ENCODE data around the gene SNCG.
"Not testable (repeated sequence)": the region's sequence is repeated elsewhere in the genome, so short reads cannot be mapped to it uniquely, and the experiment has no call there.

The SNCG gene

DNA sequence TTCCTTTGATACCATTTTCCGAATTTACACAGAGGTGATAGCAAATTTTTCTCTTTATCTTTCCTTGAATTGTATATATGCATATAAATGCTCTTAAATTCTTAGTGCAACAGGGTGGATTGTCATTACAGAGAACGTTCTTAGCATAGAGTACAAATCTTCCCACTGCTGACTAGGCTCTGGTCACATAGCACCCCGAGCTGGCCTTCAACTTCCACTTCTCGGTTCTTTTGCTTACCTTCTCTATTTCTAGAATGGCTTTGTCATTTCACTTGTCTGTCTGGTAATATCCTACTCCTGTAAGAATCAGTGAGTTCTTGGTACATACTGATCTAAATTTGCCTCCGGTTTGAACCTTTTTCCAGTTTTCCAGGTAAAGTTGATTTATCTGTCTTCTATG is 23.3 kb downstream of the SNCG start:
- Histone ChIP-seq H3K9ac (ENCODE audit: low read length) (no peak overlapping the region), H2AK5ac (ENCODE audit: low read length, severe bottlenecking) (no peak overlapping the region), H3K4ac (ENCODE audit: low read depth in 1 of 2, low read length in 2 of 2) (no peak overlapping the region), H3K18ac (ENCODE audit: low read depth in 1 of 2, low read length in 2 of 2) (no peak overlapping the region), H2BK15ac (ENCODE audit: low read depth, poor library complexity, severe bottlenecking) (no peak overlapping the region), H2AFZ (ENCODE audit: low read depth, low read length) (no peak overlapping the region), H3K9me3 (ENCODE audit: control insufficient read depth, low read length) (no peaks in the 10 kb centered on the region), H2BK12ac (ENCODE audit: low read length in 2 of 2) (no peak overlapping the region), H3K79me1 (replicated peaks; ENCODE audit: low read length, poor library complexity, severe bottlenecking) (no peaks in the 10 kb centered on the region), H4K91ac (ENCODE audit: low read length) (no peak overlapping the region), H3K27ac (ENCODE audit: low read length, poor library complexity, severe bottlenecking) (no peak overlapping the region), H3K4me2 (ENCODE audit: low read length, poor library complexity, severe bottlenecking) (no peak overlapping the region), H3K36me3 (ENCODE audit: control insufficient read depth in 1 of 2, insufficient read depth in 2 of 2, low read depth in 1 of 2, low read length in 2 of 2) (peaks cover 0 to 4% of the 10 kb centered on the region in 2 experiments), H2BK120ac (ENCODE audit: low read depth, low read length) (no peak overlapping the region), H3K4me3 (ENCODE audit: insufficient read depth in 1 of 2, low read depth in 1 of 2, low read length in 2 of 2) (no peak overlapping the region), H3K23ac (ENCODE audit: low read length in 2 of 2) (no peak overlapping the region), H3K27me3 (ENCODE audit: control insufficient read depth in 1 of 2, insufficient read depth in 1 of 2, low read length in 2 of 2) (no peaks in the 10 kb centered on the region), H3K4me1 (ENCODE audit: control insufficient read depth, insufficient read depth, low read depth, low read length) (peaks cover 4% of the 10 kb centered on the region), H2BK5ac (ENCODE audit: low read depth, low read length, poor library complexity, severe bottlenecking) (no peak overlapping the region), H3K14ac (ENCODE audit: low read length in 2 of 2) (no peak overlapping the region), H4K8ac (ENCODE audit: low read length) (no peak overlapping the region)
- no peak for DNase-seq
- 88% methylated on average over 2 of the region's 5 CpGs for WGBS

- not testable (repeated sequence) for H4K91ac ChIP-seq (ENCODE audit: low read length); H2BK5ac ChIP-seq (ENCODE audit: low read depth, low read length, poor library complexity, severe bottlenecking); H3K4me2 ChIP-seq (ENCODE audit: low read length, poor library complexity, severe bottlenecking); H2BK15ac ChIP-seq (ENCODE audit: low read depth, poor library complexity, severe bottlenecking); H2BK12ac ChIP-seq (ENCODE audit: low read length in 2 of 2); H3K4me1 ChIP-seq (ENCODE audit: control insufficient read depth, insufficient read depth, low read depth, low read length); H2AFZ ChIP-seq (ENCODE audit: low read depth, low read length); H3K27me3 ChIP-seq (ENCODE audit: control insufficient read depth in 1 of 2, insufficient read depth in 1 of 2, low read length in 2 of 2); H3K79me1 ChIP-seq (replicated peaks; ENCODE audit: low read length, poor library complexity, severe bottlenecking); H4K8ac ChIP-seq (ENCODE audit: low read length); H3K18ac ChIP-seq (ENCODE audit: low read depth in 1 of 2, low read length in 2 of 2); H3K9ac ChIP-seq (ENCODE audit: low read length); H2AK5ac ChIP-seq (ENCODE audit: low read length, severe bottlenecking); H3K4me3 ChIP-seq (ENCODE audit: insufficient read depth in 1 of 2, low read depth in 1 of 2, low read length in 2 of 2); DNase-seq; H3K23ac ChIP-seq (ENCODE audit: low read length in 2 of 2); H3K9me3 ChIP-seq (ENCODE audit: control insufficient read depth, low read length); H2BK120ac ChIP-seq (ENCODE audit: low read depth, low read length); H3K14ac ChIP-seq (ENCODE audit: low read length in 2 of 2); H3K36me3 ChIP-seq (ENCODE audit: control insufficient read depth in 1 of 2, insufficient read depth in 2 of 2, low read depth in 1 of 2, low read length in 2 of 2); H3K27ac ChIP-seq (ENCODE audit: low read length, poor library complexity, severe bottlenecking); H3K4ac ChIP-seq (ENCODE audit: low read depth in 1 of 2, low read length in 2 of 2)
- no CpG with 5 or more reads among the region's 4 CpGs for WGBS
Observed at GRCh38 chr10:86984498-86984897, 26.1 kb downstream of the SNCG start.

DNA sequence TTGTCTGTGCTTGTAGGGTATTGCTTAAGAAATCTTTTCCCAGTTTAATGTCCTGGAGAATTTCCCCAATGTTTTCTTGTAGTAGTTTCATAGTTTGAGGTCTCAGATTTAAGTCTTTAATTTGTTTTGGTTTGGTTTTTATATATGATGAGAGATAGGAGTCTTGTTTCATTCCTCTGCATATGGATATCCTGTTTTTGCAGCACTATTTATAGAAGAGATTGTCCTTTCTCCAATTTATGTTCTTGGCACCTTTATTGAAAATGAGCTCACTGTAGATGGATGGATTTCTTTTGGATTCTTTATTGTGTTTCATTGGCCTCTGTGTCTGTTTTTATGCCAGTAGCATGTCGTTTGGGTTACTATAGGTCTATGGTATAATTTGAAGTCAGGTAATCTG is 30.1 kb downstream of the SNCG start:
- H3K4me3 ChIP-seq (ENCODE audit: insufficient read depth in 1 of 2, low read depth in 1 of 2, low read length in 2 of 2): no peak overlapping the region
- H2AK5ac ChIP-seq (ENCODE audit: low read length, severe bottlenecking): no peak overlapping the region
- 93% methylated on average over 1 of the region's 1 CpG for WGBS
- no peak overlapping the region for H3K4me2 ChIP-seq (ENCODE audit: low read length, poor library complexity, severe bottlenecking)
- H2BK15ac ChIP-seq (ENCODE audit: low read depth, poor library complexity, severe bottlenecking): no peak overlapping the region
- no peak overlapping the region for H2BK120ac ChIP-seq (ENCODE audit: low read depth, low read length)
- H3K27ac ChIP-seq (ENCODE audit: low read length, poor library complexity, severe bottlenecking): no peak overlapping the region
- H3K27me3 ChIP-seq (ENCODE audit: control insufficient read depth in 1 of 2, insufficient read depth in 1 of 2, low read length in 2 of 2): no peaks in the 10 kb centered on the region
- no peak overlapping the region for H3K14ac ChIP-seq (ENCODE audit: low read length in 2 of 2)
- H3K36me3 ChIP-seq (ENCODE audit: control insufficient read depth in 1 of 2, insufficient read depth in 2 of 2, low read depth in 1 of 2, low read length in 2 of 2): peaks cover 0 to 18% of the 10 kb centered on the region in 2 experiments
- H4K8ac ChIP-seq (ENCODE audit: low read length): no peak overlapping the region
- DNase-seq: no peak
- no peak overlapping the region for H3K4ac ChIP-seq (ENCODE audit: low read depth in 1 of 2, low read length in 2 of 2)
- no peak overlapping the region for H2AFZ ChIP-seq (ENCODE audit: low read depth, low read length)
- no peak overlapping the region for H3K18ac ChIP-seq (ENCODE audit: low read depth in 1 of 2, low read length in 2 of 2)
- H2BK5ac ChIP-seq (ENCODE audit: low read depth, low read length, poor library complexity, severe bottlenecking): no peak overlapping the region
- no peak overlapping the region for H4K91ac ChIP-seq (ENCODE audit: low read length)
- H3K23ac ChIP-seq (ENCODE audit: low read length in 2 of 2): no peak overlapping the region
- no peaks in the 10 kb centered on the region for H3K9me3 ChIP-seq (ENCODE audit: control insufficient read depth, low read length)
- H3K79me1 ChIP-seq (replicated peaks; ENCODE audit: low read length, poor library complexity, severe bottlenecking): no peaks in the 10 kb centered on the region
- H2BK12ac ChIP-seq (ENCODE audit: low read length in 2 of 2): no peak overlapping the region
- H3K9ac ChIP-seq (ENCODE audit: low read length): no peak overlapping the region
- no peaks in the 10 kb centered on the region for H3K4me1 ChIP-seq (ENCODE audit: control insufficient read depth, insufficient read depth, low read depth, low read length)

- H2BK15ac ChIP-seq (ENCODE audit: low read depth, poor library complexity, severe bottlenecking); H3K18ac ChIP-seq (ENCODE audit: low read depth in 1 of 2, low read length in 2 of 2); H3K23ac ChIP-seq (ENCODE audit: low read length in 2 of 2); H3K4me3 ChIP-seq (ENCODE audit: insufficient read depth in 1 of 2, low read depth in 1 of 2, low read length in 2 of 2); H3K14ac ChIP-seq (ENCODE audit: low read length in 2 of 2); H4K8ac ChIP-seq (ENCODE audit: low read length); H3K4me1 ChIP-seq (ENCODE audit: control insufficient read depth, insufficient read depth, low read depth, low read length); H3K4ac ChIP-seq (ENCODE audit: low read depth in 1 of 2, low read length in 2 of 2); H2BK5ac ChIP-seq (ENCODE audit: low read depth, low read length, poor library complexity, severe bottlenecking); H3K9ac ChIP-seq (ENCODE audit: low read length); H4K91ac ChIP-seq (ENCODE audit: low read length); H3K27ac ChIP-seq (ENCODE audit: low read length, poor library complexity, severe bottlenecking); H3K79me1 ChIP-seq (replicated peaks; ENCODE audit: low read length, poor library complexity, severe bottlenecking); H2AFZ ChIP-seq (ENCODE audit: low read depth, low read length); H2AK5ac ChIP-seq (ENCODE audit: low read length, severe bottlenecking); H2BK120ac ChIP-seq (ENCODE audit: low read depth, low read length); H3K4me2 ChIP-seq (ENCODE audit: low read length, poor library complexity, severe bottlenecking); H2BK12ac ChIP-seq (ENCODE audit: low read length in 2 of 2); DNase-seq; H3K27me3 ChIP-seq (ENCODE audit: control insufficient read depth in 1 of 2, insufficient read depth in 1 of 2, low read length in 2 of 2); H3K9me3 ChIP-seq (ENCODE audit: control insufficient read depth, low read length): not testable (repeated sequence)
- WGBS: no CpG with 5 or more reads among the region's 12 CpGs
- peaks cover 0 to 27% of the 10 kb centered on the region in 2 experiments for H3K36me3 ChIP-seq (ENCODE audit: control insufficient read depth in 1 of 2, insufficient read depth in 2 of 2, low read depth in 1 of 2, low read length in 2 of 2)
Observed at GRCh38 chr10:86991362-86991761, 33.0 kb downstream of the SNCG start.

Data from mesenchymal stem cell (in vitro differentiated cells and primary cell).